Left ventricle myocardium inferior (tissue), 1 donor: ENCODE data around the gene STK39. TPM values are rescaled to one million over a fixed set of nuclear protein-coding genes. Genes with fewer than 3 reads are reported as not detected.
"Not testable (repeated sequence)": the region's sequence is repeated elsewhere in the genome, so short reads cannot be mapped to it uniquely, and the experiment has no call there.

ENCODE experiments used
- DNase-seq: peaks from one replicate; pipeline ENCODE4 v3.0.0-alpha.2; 2020
- H3K27ac ChIP-seq: fragments of 200-600 bp; replicated peaks from 2 replicates; pipeline ENCODE4 v1.8.0; 2021
- H3K27me3 ChIP-seq: fragments of 200-600 bp; 2 replicates; pipeline ENCODE4 v1.8.0; 2021; ENCODE audit warnings: low read depth
- H3K36me3 ChIP-seq: fragments of 200-600 bp; 2 replicates; pipeline ENCODE4 v1.8.0; 2021
- H3K4me1 ChIP-seq: fragments of 200-600 bp; 2 replicates; pipeline ENCODE4 v1.8.0; 2021
- H3K4me3 ChIP-seq: fragments of 200-600 bp; 2 replicates; pipeline ENCODE4 v1.8.0; 2021; ENCODE audit warnings: mild to moderate bottlenecking, moderate library complexity
- H3K9me3 ChIP-seq: fragments of 200-600 bp; replicated peaks from 2 replicates; pipeline ENCODE4 v1.8.0; 2021
- intact Hi-C: fragments of 100-400 bp; cut with micrococcal nuclease; formaldehyde crosslinking; loops from one replicate; pipeline ENCODE4 v1.11.0; 2022
- total RNA-seq: library from RNA; stranded (reverse); fragmentation: NEBNext Ultra II Directional; extraction: Animal tissue kit (Norgen Biotek cat#: 25700); gene quantifications from one replicate; pipeline ENCODE4 v1.2.1, GENCODE V29; 2021
- TF ChIP-seq, protein P1 (sequence below): fragments of 200-600 bp; IDR thresholded peaks from 2 replicates; pipeline ENCODE4 v1.8.0; 2021; ENCODE audit warnings: antibody characterized with exemption, mild to moderate bottlenecking, borderline replicate concordance
- donor health status: DM: no; HTN: yes; CAD: no; lungs with severe emphysema.

The STK39 gene
- total RNA-seq, 1 donor from 2014 or later: 23.2 TPM

GRCh38 chr2:168084288-168084687, 163.1 kb downstream of the STK39 start:
- no peak overlapping the region for H3K27ac ChIP-seq
- no peaks in the 10 kb centered on the region for H3K27me3 ChIP-seq
- H3K9me3 ChIP-seq: no peaks in the 10 kb centered on the region
- peaks cover 4% of the 10 kb centered on the region for H3K36me3 ChIP-seq
- no peak overlapping the region for H3K4me3 ChIP-seq
- TF ChIP-seq, protein P1, sequence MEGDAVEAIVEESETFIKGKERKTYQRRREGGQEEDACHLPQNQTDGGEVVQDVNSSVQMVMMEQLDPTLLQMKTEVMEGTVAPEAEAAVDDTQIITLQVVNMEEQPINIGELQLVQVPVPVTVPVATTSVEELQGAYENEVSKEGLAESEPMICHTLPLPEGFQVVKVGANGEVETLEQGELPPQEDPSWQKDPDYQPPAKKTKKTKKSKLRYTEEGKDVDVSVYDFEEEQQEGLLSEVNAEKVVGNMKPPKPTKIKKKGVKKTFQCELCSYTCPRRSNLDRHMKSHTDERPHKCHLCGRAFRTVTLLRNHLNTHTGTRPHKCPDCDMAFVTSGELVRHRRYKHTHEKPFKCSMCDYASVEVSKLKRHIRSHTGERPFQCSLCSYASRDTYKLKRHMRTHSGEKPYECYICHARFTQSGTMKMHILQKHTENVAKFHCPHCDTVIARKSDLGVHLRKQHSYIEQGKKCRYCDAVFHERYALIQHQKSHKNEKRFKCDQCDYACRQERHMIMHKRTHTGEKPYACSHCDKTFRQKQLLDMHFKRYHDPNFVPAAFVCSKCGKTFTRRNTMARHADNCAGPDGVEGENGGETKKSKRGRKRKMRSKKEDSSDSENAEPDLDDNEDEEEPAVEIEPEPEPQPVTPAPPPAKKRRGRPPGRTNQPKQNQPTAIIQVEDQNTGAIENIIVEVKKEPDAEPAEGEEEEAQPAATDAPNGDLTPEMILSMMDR: no peak
- no peak for DNase-seq
- peaks cover 8% of the 10 kb centered on the region for H3K4me1 ChIP-seq
- intact Hi-C loops: no loop called here

- H3K36me3 ChIP-seq, H3K9me3 ChIP-seq, H3K27ac ChIP-seq, intact Hi-C loops, DNase-seq, H3K4me1 ChIP-seq, H3K27me3 ChIP-seq, H3K4me3 ChIP-seq: not testable (repeated sequence)
Observed at GRCh38 chr2:168081452-168081851, 165.9 kb downstream of the STK39 start.

DNA sequence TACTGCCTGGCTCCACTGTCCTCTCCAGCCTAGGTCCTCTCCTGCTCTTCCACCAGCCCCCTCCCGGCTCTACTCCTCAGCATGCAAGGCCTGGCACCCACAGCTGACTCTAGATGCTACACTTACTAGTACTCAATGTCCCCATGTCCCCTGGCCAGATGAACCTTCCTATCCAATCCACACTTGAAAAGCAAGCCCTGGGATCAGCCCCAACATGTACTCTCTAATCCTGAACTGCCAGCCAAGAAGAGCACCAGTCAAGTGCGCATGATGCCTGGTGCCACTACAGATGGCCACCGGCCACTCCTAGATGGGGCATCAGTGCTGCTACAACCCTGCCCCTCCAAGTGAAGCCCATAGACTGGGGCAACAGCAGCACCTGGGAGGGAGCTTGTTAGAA, 168.2 kb downstream of the STK39 start:
- H3K36me3 ChIP-seq: peaks cover 13% of the 10 kb centered on the region
- H3K27ac ChIP-seq: no peak overlapping the region
- H3K27me3 ChIP-seq: no peaks in the 10 kb centered on the region
- H3K4me3 ChIP-seq: no peak overlapping the region
- H3K4me1 ChIP-seq: no peaks in the 10 kb centered on the region
- DNase-seq: peak; percentile 25
- intact Hi-C loops: no loop called here
- TF ChIP-seq, protein P1: no peak
- H3K9me3 ChIP-seq: no peaks in the 10 kb centered on the region

GRCh38 chr2:168076731-168077130, 170.7 kb downstream of the STK39 start:
- DNase-seq: no peak
- TF ChIP-seq, protein P1: no peak
- peaks cover 13% of the 10 kb centered on the region for H3K36me3 ChIP-seq

DNA sequence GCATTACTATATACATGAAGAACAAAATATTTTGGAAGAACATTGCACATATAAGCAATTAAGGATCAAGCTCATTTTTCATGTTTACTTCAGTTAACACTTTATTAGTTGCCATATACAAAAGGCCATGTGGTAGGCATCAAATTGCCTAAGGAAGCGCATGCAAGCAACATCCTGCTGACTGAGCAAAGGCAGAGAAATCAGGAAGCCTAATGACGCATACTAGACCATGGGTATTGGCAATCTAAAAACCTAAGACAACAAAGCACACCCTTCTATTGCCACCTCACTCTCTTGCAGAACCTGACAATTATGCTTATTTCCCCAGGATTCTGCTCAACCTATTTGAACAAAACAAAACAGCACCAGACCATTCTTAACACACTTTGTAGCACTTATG, 171.9 kb downstream of the STK39 start:
- Histone ChIP-seq H3K27ac (no peak overlapping the region), H3K9me3 (no peaks in the 10 kb centered on the region), H3K36me3 (peaks cover 16% of the 10 kb centered on the region), H3K27me3 (no peaks in the 10 kb centered on the region), H3K4me1 (no peaks in the 10 kb centered on the region), H3K4me3 (no peak overlapping the region)
- intact Hi-C loops: no loop called here
- no peak for DNase-seq
- TF ChIP-seq, protein P1: no peak

More at GRCh38 chr2:168076731-168077130, 170.7 kb downstream of the STK39 start:
- H3K4me3 ChIP-seq: no peak overlapping the region
- H3K4me1 ChIP-seq: no peaks in the 10 kb centered on the region
- H3K27ac ChIP-seq: no peak overlapping the region
- intact Hi-C loops: no loop called here
- no peaks in the 10 kb centered on the region for H3K9me3 ChIP-seq
- no peaks in the 10 kb centered on the region for H3K27me3 ChIP-seq

GRCh38 chr2:168072626-168073303, 174.6 kb downstream of the STK39 start:
- DNase-seq: no peak
- Histone ChIP-seq H3K4me3 (no peak overlapping the region), H3K36me3 (peaks cover 16% of the 10 kb centered on the region), H3K4me1 (no peaks in the 10 kb centered on the region), H3K27me3 (no peaks in the 10 kb centered on the region), H3K9me3 (no peaks in the 10 kb centered on the region), H3K27ac (no peak overlapping the region)
- TF ChIP-seq, protein P1: no peak
- intact Hi-C loops: no loop called here
